Mammary epithelial cell (primary cell): Measurements from ENCODE around the gene ODAD4.

Experiments
- EZH2 ChIP-seq: IDR thresholded peaks from 2 replicates; pipeline ENCODE4 v1.6.1; 2012; ENCODE audit warnings: low read length, inconsistent platforms, borderline replicate concordance
- TF ChIP-seq, protein P1 (sequence below), 2 donors: IDR thresholded peaks in 1 of 2; conservative IDR thresholded peaks in 1 of 2; 2 replicates each; pipeline ENCODE4 v1.5.1; 2011 to 2012; ENCODE audit warnings: inconsistent platforms in 2 of 2, low read length in 2 of 2, mild to moderate bottlenecking in 2 of 2, control low read depth in 1 of 2, low read depth in 1 of 2; ENCODE audit not compliant: insufficient read depth in 1 of 2; ENCODE audit errors: extremely low read depth in 1 of 2

- TF ChIP-seq, protein P1, sequence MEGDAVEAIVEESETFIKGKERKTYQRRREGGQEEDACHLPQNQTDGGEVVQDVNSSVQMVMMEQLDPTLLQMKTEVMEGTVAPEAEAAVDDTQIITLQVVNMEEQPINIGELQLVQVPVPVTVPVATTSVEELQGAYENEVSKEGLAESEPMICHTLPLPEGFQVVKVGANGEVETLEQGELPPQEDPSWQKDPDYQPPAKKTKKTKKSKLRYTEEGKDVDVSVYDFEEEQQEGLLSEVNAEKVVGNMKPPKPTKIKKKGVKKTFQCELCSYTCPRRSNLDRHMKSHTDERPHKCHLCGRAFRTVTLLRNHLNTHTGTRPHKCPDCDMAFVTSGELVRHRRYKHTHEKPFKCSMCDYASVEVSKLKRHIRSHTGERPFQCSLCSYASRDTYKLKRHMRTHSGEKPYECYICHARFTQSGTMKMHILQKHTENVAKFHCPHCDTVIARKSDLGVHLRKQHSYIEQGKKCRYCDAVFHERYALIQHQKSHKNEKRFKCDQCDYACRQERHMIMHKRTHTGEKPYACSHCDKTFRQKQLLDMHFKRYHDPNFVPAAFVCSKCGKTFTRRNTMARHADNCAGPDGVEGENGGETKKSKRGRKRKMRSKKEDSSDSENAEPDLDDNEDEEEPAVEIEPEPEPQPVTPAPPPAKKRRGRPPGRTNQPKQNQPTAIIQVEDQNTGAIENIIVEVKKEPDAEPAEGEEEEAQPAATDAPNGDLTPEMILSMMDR (conservative IDR thresholded peaks at IDR 0.05 in 1 of 2, IDR thresholded peaks at IDR 0.05 in 1 of 2; ENCODE audit: extremely low read depth in 1 of 2, insufficient read depth in 1 of 2, low read depth in 1 of 2, low read length in 2 of 2), result no peak
- no peak for TF ChIP-seq EZH2
Observed at GRCh38 chr17:41998497-41998896, 68.1 kb downstream of the ODAD4 start.
